NT2/D1 (cell line): Measurements from ENCODE around the gene HOXB9.

Experiments used
- DNase-seq: peaks from one replicate; pipeline ENCODE4 v3.0.0-alpha.2; 2011; ENCODE audit warnings: low read depth, low spot score
- H3K27me3 ChIP-seq: 2 replicates; pipeline ENCODE4 v1.6.0; 2011; ENCODE audit warnings: mild to moderate bottlenecking; ENCODE audit not compliant: insufficient read length, insufficient read depth
- H3K36me3 ChIP-seq: 2 replicates; pipeline ENCODE4 v1.6.1; 2011; ENCODE audit warnings: mild to moderate bottlenecking, low read length, mixed read lengths; ENCODE audit not compliant: insufficient read depth, insufficient read length
- H3K4me1 ChIP-seq: 2 replicates; pipeline ENCODE4 v1.5.1; 2011; ENCODE audit not compliant: insufficient read depth, insufficient read length
- H3K4me3 ChIP-seq: 2 replicates; pipeline ENCODE4 v1.5.1; 2011; ENCODE audit warnings: low read depth; ENCODE audit not compliant: insufficient read length
- H3K9ac ChIP-seq: 2 replicates; pipeline ENCODE4 v1.6.0; 2011; ENCODE audit warnings: low read depth; ENCODE audit not compliant: insufficient read length
- H3K9me3 ChIP-seq: 2 replicates; pipeline ENCODE4 v1.5.1; 2011; ENCODE audit warnings: mild to moderate bottlenecking, low read length; ENCODE audit not compliant: insufficient read depth
- SUZ12 ChIP-seq: IDR thresholded peaks from 2 replicates; pipeline ENCODE4 v1.6.1; 2011; ENCODE audit not compliant: insufficient read length, insufficient read depth; ENCODE audit errors: extremely low read depth
- YY1 ChIP-seq: IDR thresholded peaks from 2 replicates; pipeline ENCODE4 v1.6.1; 2011; ENCODE audit not compliant: insufficient read length, insufficient read depth
- ZNF274 ChIP-seq: IDR thresholded peaks from 2 replicates; pipeline ENCODE4 v1.6.1; 2011; ENCODE audit warnings: mild to moderate bottlenecking, low read depth, low read length

The HOXB9 gene

GRCh38 chr17:48571826-48572417, 54.2 kb downstream of the HOXB9 start:
- Histone ChIP-seq H3K4me3 (no peak overlapping the region), H3K36me3 (no peaks in the 10 kb centered on the region), H3K9ac (no peak overlapping the region), H3K27me3 (peaks cover 100% of the 10 kb centered on the region), H3K9me3 (peaks cover 5% of the 10 kb centered on the region; the same call in 1 of the 2 replicates), H3K4me1 (peaks cover 4% of the 10 kb centered on the region)
- no peak for DNase-seq
- TF ChIP-seq ZNF274 (no peak), SUZ12 (peak; percentile 10), YY1 (no peak)
